LoVo (cell line): ENCODE results near the gene DNM3.

Source experiments
- DNase-seq: peaks from one replicate; pipeline ENCODE4 v3.0.0-alpha.2; 2016; ENCODE audit warnings: low spot score

DNM3 gene

DNA sequence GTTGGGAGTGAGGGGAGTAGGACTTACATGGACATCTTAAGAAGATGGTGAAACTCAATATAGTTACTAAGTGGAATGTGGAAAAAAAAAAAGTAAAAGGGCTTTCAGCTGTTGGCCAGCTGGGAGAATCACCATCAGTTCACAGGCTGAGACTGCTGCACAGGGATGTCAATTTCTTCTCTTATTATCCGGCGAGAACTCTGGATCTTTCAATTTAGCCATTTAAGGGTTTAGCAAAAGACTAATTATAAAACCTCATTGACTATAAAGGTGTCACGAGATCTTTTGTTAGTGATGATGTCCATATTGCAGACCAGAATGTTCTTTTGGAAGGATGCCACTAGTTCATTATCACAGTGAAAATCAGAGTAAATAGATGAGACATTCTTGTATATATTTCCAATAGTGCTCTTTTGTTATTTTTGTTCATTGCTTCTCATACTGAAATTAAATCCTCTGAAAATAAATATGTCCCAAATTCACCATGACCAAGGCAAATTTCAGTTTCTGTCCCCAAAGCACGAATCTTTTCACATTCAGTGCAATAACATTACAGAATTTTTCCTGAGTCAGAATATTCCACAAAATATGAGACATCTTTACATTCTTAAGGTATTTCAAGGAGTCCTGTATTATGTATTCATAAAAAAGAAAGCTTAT lies 266.1 kb downstream of the DNM3 start:
- DNase-seq: no peak

GRCh38 chr1:172108161-172108893 lies 267.0 kb downstream of the DNM3 start:
- DNase-seq: no peak

GRCh38 chr1:172109359-172109758 lies 268.1 kb downstream of the DNM3 start:
- no peak for DNase-seq

DNA sequence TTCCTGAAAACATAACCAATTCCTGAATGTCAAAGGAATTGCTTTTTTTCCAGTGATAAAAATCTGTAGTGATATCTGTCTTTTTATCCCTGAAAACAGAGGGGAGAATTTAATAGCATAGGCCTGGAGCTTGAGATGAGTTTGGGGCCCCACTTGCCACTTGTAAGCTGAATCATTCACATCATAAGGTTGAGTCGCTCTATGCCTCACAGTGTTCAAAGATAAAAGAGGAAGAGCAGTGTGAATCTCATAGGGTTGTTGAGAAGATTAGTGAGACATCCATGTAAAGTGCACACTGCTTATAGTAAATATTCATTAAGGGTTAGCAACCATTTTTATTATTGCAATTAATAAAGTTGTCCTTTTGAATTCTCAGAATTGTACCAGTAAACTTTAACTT lies 271.3 kb downstream of the DNM3 start:
- no peak for DNase-seq

DNA sequence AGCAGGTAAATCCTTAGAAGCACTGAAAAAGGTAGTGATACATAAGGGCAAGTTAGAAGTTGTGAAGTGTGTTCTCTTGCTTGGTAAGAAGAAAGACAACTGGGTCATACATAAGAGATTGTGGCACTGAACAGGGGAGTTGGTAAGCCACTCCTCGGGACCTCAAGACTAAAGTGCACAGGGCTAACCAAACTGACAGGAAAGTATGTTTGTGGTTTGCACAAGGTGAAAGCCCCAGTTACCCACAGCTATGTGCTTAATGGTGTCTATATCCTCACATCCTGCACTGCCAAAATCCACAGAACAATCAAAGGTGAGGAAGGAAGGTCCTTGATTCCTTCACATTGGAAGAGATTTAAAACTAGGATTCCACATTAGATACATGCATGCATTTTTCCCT lies 276.5 kb downstream of the DNM3 start:
- no peak for DNase-seq

- DNase-seq: no peak
These were observed 277.3 kb downstream of the DNM3 start for GRCh38 chr1:172118618-172119017.

- no peak for DNase-seq
These were observed 277.9 kb downstream of the DNM3 start for GRCh38 chr1:172119184-172119583.

DNA sequence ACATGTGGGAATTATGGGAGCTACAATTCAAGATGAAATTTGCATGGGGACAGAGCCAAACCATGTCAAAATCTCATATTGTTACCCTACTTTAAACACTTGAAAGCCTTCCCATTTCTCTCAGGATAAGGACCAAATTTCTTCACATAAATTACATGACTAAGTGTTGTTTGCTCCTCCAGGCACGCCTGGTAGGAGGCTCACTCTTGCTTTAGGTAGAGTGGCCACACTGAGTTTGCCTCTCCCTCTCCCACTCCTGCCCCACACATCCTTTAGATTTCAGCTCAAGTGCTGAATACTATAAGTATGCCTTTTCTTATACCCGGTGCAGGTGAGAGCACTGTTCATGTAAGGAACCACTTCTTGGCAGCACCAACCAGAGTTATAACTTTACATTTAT lies 279.1 kb downstream of the DNM3 start:
- no peak for DNase-seq

GRCh38 chr1:172121081-172121717 lies 279.9 kb downstream of the DNM3 start:
- no peak for DNase-seq

DNA sequence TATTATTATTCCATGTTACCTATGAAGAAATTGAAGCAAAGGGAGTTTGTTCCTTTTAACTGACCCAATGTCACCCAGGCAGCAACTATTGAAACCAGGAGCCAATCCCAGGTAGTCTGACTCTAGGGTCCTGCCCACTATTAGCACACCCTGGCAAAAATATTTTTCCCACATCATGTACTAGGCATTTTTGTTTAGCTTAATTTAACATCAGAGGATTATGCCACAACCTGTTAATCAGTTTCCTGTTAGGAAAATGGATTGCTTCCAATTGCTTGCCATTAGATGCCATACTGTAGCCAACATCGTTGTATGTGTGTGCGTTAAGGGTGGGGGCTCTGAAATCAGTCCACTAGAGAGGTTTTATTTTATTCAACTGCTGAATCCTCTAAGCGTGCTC lies 281.1 kb downstream of the DNM3 start:
- no peak for DNase-seq

- no peak for DNase-seq
These were observed 284.0 kb downstream of the DNM3 start for GRCh38 chr1:172125250-172125649.

- DNase-seq: no peak
These were observed 284.6 kb downstream of the DNM3 start for GRCh38 chr1:172125812-172126430.

- DNase-seq: no peak
These were observed 291.5 kb downstream of the DNM3 start for GRCh38 chr1:172132836-172133235.

- no peak for DNase-seq
These were observed 292.9 kb downstream of the DNM3 start for GRCh38 chr1:172134087-172134731.

DNA sequence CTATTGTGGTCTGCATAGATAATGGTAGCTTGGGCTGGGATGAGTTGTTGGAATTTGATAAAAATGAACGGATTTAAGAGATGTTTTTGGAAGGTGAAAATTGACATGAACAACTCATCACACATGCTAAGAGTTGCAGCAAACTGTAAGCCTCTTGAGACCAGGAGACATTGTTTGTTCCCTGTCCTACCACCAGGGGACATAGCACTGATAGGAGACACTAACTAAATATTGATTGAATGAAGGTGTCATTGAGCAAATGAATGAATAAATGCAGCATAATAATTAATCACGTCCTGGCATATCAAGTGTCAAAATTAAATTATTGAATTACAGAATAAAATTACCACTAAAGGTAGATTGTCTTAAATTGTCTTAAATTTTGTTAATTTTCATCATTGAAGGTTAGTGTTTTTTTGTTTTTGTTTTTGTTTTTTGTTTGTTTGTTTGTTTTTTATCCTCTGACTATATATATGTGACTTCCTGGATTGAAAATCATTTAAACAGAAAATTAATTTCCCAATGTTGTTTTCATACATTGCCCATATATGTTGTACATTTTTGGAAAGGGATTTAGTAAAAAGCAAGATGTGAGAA lies 293.9 kb downstream of the DNM3 start:
- no peak for DNase-seq

DNA sequence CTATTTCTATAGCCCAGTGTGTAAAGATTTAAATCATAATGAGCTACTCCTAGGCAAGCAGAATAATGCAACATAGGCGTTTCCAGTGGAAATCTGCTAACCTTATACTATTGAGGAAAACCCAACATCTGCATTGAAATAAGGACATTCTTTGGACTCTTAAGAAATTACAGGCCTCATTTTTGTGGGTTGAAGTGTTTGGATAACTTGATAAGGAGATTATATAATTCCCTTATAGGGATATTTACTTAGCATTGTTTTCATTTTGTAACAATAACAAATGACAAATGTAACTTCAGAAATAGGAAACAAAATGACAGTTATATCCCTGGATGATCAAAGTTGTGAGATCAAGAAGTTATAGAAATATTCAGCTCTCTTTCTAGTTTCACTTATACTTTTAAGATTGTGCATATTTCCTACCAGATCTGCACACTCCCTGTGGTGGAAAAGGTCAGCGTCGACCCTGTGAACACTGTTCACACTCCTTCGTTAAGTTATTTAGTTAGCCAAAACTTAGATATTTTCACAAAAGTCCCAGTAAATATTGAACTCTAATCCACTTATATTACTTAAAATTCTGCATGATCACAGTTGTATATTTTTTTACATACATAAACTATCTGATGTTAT lies 294.8 kb downstream of the DNM3 start:
- DNase-seq: peak; percentile 33

- no peak for DNase-seq
These were observed 295.6 kb downstream of the DNM3 start for GRCh38 chr1:172136925-172137324.

GRCh38 chr1:172137703-172138454 lies 296.6 kb downstream of the DNM3 start:
- no peak for DNase-seq

DNA sequence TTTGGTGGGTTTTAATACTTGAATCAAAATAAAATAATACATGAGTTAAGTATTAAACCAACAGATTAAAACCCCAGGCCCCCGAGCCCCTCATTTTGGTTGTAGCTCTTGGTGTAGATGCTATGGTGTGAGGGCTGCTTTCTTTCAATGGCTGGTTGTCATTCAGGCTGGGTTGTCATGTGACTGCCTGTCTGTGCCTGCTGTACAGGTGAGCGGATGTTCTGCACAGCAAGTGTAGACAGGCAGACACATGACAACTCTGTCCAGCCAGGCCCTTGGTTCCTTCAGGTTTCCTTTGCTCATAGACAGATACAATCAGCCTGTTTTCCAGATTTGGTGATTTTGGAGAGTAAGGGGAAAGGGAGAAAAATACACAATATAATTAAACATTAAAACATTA lies 297.3 kb downstream of the DNM3 start:
- no peak for DNase-seq

DNA sequence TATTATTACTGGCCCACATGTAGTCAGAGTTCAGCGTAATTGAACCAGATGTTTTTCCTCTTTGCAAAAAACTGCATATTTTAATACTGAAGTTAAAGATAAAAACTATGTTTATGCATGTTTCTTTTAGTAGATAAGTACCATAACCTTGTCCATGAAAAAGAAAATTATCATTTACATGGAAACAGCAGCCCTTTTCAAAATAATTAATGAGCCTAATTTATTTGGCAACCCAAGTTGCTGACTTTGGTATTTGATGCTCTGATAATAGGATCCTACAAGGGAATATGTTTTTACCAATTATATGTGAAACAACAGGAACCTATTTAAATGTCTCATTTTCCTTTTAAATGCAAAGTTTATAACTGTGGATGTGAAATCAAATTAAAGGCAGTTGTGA lies 297.9 kb downstream of the DNM3 start:
- DNase-seq: no peak

GRCh38 chr1:172140072-172140471 lies 298.8 kb downstream of the DNM3 start:
- DNase-seq: no peak
